K562 (cell line): ENCODE data around the gene C1orf50. TPM values are rescaled to one million over a fixed set of nuclear protein-coding genes. Genes with fewer than 3 reads are reported as not detected.

Source experiments
- ATAC-seq: fragments of 200-7000 bp; cut with Tn5 transposase; 3 replicates; pipeline ENCODE4 v1.9.1; 2020; ENCODE audit warnings: moderate library complexity
- BruUV-seq: library from RNA; stranded (reverse); fragments of 400-500 nt; replicated peaks from 2 replicates; lab custom pipeline; 2021; lab: Mats Ljungman, UMichigan
- CTCF ChIA-PET: fragments of 300-600 bp; formaldehyde crosslinking; extraction: SDS; loops from one replicate; lab custom pipeline; 2021; ENCODE audit warnings: low intra/inter-chr PET ratio; lab: Yijun Ruan, JAX
- POLR2A ChIA-PET: fragments of 300-600, 350-650 bp; sonication (Branson Sonifier 250); formaldehyde crosslinking; extraction: SDS; loops from one replicate; lab custom pipeline; 2021; ENCODE audit warnings: antibody characterized with exemption, inconsistent platforms; lab: Yijun Ruan, JAX
- DNase-seq, 4 experiments: peaks; one replicate each; pipeline versions ENCODE4 v3.0.0 to v3.0.0-alpha.2; 2011 to 2018; ENCODE audit warnings: low spot score in 3 of 4, mixed read lengths in 3 of 4; ENCODE audit errors: extremely low read depth in 1 of 4
- FAIRE-seq: peaks from 2 replicates; lab custom pipeline; 2011; peaks lifted over from hg19 to GRCh38; lab: Jason Lieb, UNC
- H2AFZ ChIP-seq: 2 replicates; pipeline ENCODE4 v1.6.0; 2011; ENCODE audit warnings: low read depth, low read length, control low read depth, inconsistent platforms
- H3K27ac ChIP-seq: fragments of 200-600 bp; 3 replicates; pipeline ENCODE4 v1.8.0; 2011; ENCODE audit warnings: low read depth, mild to moderate bottlenecking, control low read depth, inconsistent platforms, low read length, moderate library complexity, mixed read lengths; ENCODE audit errors: extremely low read depth
- H3K27me3 ChIP-seq, 2 experiments: fragments of 300-600 bp in 1 of 2; 2 replicates in 1 of 2; 3 replicates in 1 of 2; pipeline versions ENCODE4 v1.6.0 to v1.8.0; 2011; ENCODE audit warnings: inconsistent platforms in 2 of 2, low read length in 2 of 2, mild to moderate bottlenecking in 1 of 2, mixed read lengths in 1 of 2, moderate library complexity in 1 of 2; ENCODE audit not compliant: control insufficient read depth in 2 of 2, insufficient read depth in 2 of 2
- H3K36me3 ChIP-seq: fragments of 300-600 bp; 3 replicates; pipeline ENCODE4 v1.8.0; 2011; ENCODE audit warnings: mild to moderate bottlenecking, low read length, inconsistent platforms; ENCODE audit not compliant: control insufficient read depth, insufficient read depth
- H3K4me1 ChIP-seq, 2 experiments: fragments of 200-600 bp in 1 of 2; replicated peaks in 1 of 2; 2 replicates in 1 of 2; 3 replicates in 1 of 2; pipeline versions ENCODE4 v1.5.1 to v1.8.0; 2011; ENCODE audit warnings: inconsistent platforms in 2 of 2, low read length in 2 of 2, mild to moderate bottlenecking in 1 of 2, mixed read lengths in 1 of 2, moderate library complexity in 1 of 2; ENCODE audit not compliant: control insufficient read depth in 2 of 2, insufficient read depth in 2 of 2
- H3K4me2 ChIP-seq: 2 replicates; pipeline ENCODE4 v1.6.1; 2011; ENCODE audit warnings: low read length, control low read depth, inconsistent platforms, mixed read lengths; ENCODE audit not compliant: insufficient read depth
- H3K4me3 ChIP-seq: fragments of 200-600 bp; sonication (generic), shearing (Covaris generic); 2 replicates; pipeline ENCODE4 v1.5.1; 2016; ENCODE audit warnings: control low read depth, inconsistent platforms
- H3K79me2 ChIP-seq: fragments of 200-600 bp; 3 replicates; pipeline ENCODE4 v1.8.0; 2011; ENCODE audit warnings: low read length, inconsistent platforms; ENCODE audit not compliant: control insufficient read depth, insufficient read depth
- H3K9ac ChIP-seq, 2 experiments: 2 replicates each; pipeline versions ENCODE4 v1.6.0 to v1.6.1; 2011; ENCODE audit warnings: low read depth in 2 of 2, low read length in 2 of 2, control low read depth in 1 of 2, inconsistent platforms in 1 of 2, mild to moderate bottlenecking in 1 of 2, mixed read lengths in 1 of 2; ENCODE audit not compliant: insufficient read depth in 1 of 2
- H3K9me1 ChIP-seq: one replicate; pipeline ENCODE4 v1.6.0; 2011; ENCODE audit warnings: inconsistent platforms, mild to moderate bottlenecking, low read length, moderate library complexity; ENCODE audit not compliant: control insufficient read depth, insufficient read depth
- H3K9me3 ChIP-seq: replicated peaks from 2 replicates; pipeline ENCODE4 v1.5.1; 2011; ENCODE audit warnings: low read depth, low read length, inconsistent platforms; ENCODE audit not compliant: control insufficient read depth, insufficient read depth
- H4K20me1 ChIP-seq: replicated peaks from 2 replicates; pipeline ENCODE4 v1.6.1; 2011; ENCODE audit warnings: low read length, inconsistent platforms, mixed read lengths; ENCODE audit not compliant: control insufficient read depth, insufficient read depth
- MBD2 ChIP-seq: sonication (generic); IDR thresholded peaks from 2 replicates; pipeline ENCODE4 v1.6.1; 2016; ENCODE audit warnings: low read depth, borderline replicate concordance
- YY1 ChIP-seq, 3 experiments: IDR thresholded peaks; 2 replicates each; pipeline ENCODE4 v1.6.1; 2011; ENCODE audit warnings: low read length in 2 of 3, mild to moderate bottlenecking in 2 of 3, moderate library complexity in 2 of 3, borderline replicate concordance in 1 of 3, control low read depth in 1 of 3, low read depth in 1 of 3; ENCODE audit not compliant: insufficient read depth in 3 of 3, insufficient replicate concordance in 2 of 3, control insufficient read depth in 1 of 3, insufficient read length in 1 of 3; ENCODE audit errors: extremely low read depth in 1 of 3
- WGBS: fragments of 100-300 bp; shearing (Covaris generic); methylation state at CpG from one replicate; pipeline ENCODE4 v1.1.6; 2016; ENCODE audit warnings: low coverage, mixed read lengths; ENCODE audit not compliant: insufficient coverage; ENCODE audit errors: missing lambda C conversion rate; 5-methylcytosine and 5-hydroxymethylcytosine counted together
- in situ Hi-C: fragments of 300-500 bp; cut with MboI; formaldehyde crosslinking; loops from 4 replicates; pipeline ENCODE4 v1.15.0; 2018; ENCODE audit warnings: inconsistent platforms, mixed read lengths
- intact Hi-C: fragments of 100-400 bp; cut with micrococcal nuclease; formaldehyde crosslinking; loops from 2 replicates; pipeline ENCODE4 v1.14.2; 2022
- polyA plus RNA-seq, 8 experiments: library from polyadenylated mRNA; depleted of rRNA in 4 of 8; stranded (reverse) in 5 of 8; unstranded in 3 of 8; fragments of >200 nt; fragmentation: Nextera tagmentation in 2 of 8; fragmentation: Illumina TruSeq in 1 of 8; extraction: Ambion mirVana in 2 of 8; extraction: Trizol in 1 of 8; gene quantifications; 2 replicates each; pipeline versions ENCODE4 v1.2.1 to v1.2.3, GENCODE V29; 2011 to 2014; ENCODE audit warnings: inconsistent platforms in 1 of 8, missing spikeins in 1 of 8
- total RNA-seq, 7 experiments: library from RNA; depleted of rRNA in 6 of 7; stranded (reverse); fragments of >200 nt in 6 of 7; fragmentation: Illumina TruSeq in 2 of 7; extraction: Trizol in 2 of 7; gene quantifications; 2 replicates each; pipeline versions ENCODE4 v1.2.1 to v1.2.3, GENCODE V29; 2011 to 2021; ENCODE audit warnings: low replicate concordance in 1 of 7
- TF ChIP-seq, protein P1 (sequence below): sonication (generic); formaldehyde crosslinking; IDR thresholded peaks from 2 replicates; pipeline ENCODE4 v1.8.1; 2023; ENCODE audit warnings: mild to moderate bottlenecking, missing genetic modification reagents, moderate library complexity

The C1orf50 gene
- total and polyA plus RNA-seq, 9 of the 15 experiments (the other 6 are each of a cell fraction or from before 2014, with no cell fraction given), result 0.55 to 13.9 (median 5.2) TPM

GRCh38 chr1:42765269-42765668 is 1.8 kb upstream of the C1orf50 start:
- no peak for ATAC-seq
- H4K20me1 ChIP-seq, result peaks cover 15% of the 10 kb centered on the region
- WGBS, result 13% methylated on average over 7 of the region's 7 CpGs
- CTCF ChIA-PET, result no interaction called here
- TF ChIP-seq MBD2 (no peak), YY1 (IDR thresholded peaks at IDR 0.05; ENCODE audit: borderline replicate concordance in 1 of 3, control insufficient read depth in 1 of 3, extremely low read depth in 1 of 3, insufficient read depth in 3 of 3, insufficient read length in 1 of 3, insufficient replicate concordance in 2 of 3, low read depth in 1 of 3, low read length in 2 of 3) (no peak)
- TF ChIP-seq, protein P1, sequence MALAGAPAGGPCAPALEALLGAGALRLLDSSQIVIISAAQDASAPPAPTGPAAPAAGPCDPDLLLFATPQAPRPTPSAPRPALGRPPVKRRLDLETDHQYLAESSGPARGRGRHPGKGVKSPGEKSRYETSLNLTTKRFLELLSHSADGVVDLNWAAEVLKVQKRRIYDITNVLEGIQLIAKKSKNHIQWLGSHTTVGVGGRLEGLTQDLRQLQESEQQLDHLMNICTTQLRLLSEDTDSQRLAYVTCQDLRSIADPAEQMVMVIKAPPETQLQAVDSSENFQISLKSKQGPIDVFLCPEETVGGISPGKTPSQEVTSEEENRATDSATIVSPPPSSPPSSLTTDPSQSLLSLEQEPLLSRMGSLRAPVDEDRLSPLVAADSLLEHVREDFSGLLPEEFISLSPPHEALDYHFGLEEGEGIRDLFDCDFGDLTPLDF (CRISPR knock-in tag), result 0 out of 2 replicates have a peak, but pooled peaks have one; percentile 40
- TF ChIP-seq, all 486 proteins: peak for 1
- Histone ChIP-seq H3K4me2 (peak overlapping the region; percentile 100), H2AFZ (peak overlapping the region; percentile 93; the same call in 1 of the 2 replicates), H3K9ac (peak overlapping the region in 1 of 2 experiments; percentile 69; a peak in 2 of 4 replicates), H3K36me3 (peaks cover 22% of the 10 kb centered on the region; the same call in 2 of the 3 replicates), H3K79me2 (peaks cover 55% of the 10 kb centered on the region), H3K4me3 (peak overlapping the region; percentile 76), H3K27me3 (no peaks in the 10 kb centered on the region), H3K9me1 (no peaks in the 10 kb centered on the region), H3K4me1 (peaks cover 12 to 24% of the 10 kb centered on the region in 2 experiments; a peak in 3 of 5 replicates), H3K9me3 (no peaks in the 10 kb centered on the region), H3K27ac (peak overlapping the region; percentile 68; the same call in 1 of the 3 replicates)
- POLR2A ChIA-PET, result interaction anchor here (1.0 to 3.5 kb wide), 11 partner anchors 12 to 437 kb away, joined by 3 to 20 read pairs (median 6); partner anchors contain the start of gene YBX1
- DNase-seq, result no peak
- BruUV-seq, result no TSS peak
- intact Hi-C loops (loop anchor here (5.0 kb wide), 3 partner anchors 62 to 83 kb away; partner anchors contain the start of genes YBX1 and ZNF691), in situ Hi-C loops (no loop called here)
- no peak for FAIRE-seq
